Liver (tissue), 9 donors: ENCODE results near the gene COX7A2. TPM values are rescaled to one million over a fixed set of nuclear protein-coding genes. Genes with fewer than 3 reads are reported as not detected.

Experiments used
- DNase-seq: peaks from one replicate; pipeline ENCODE4 v3.0.0-alpha.2; 2017; ENCODE audit warnings: low spot score
- H3K27ac ChIP-seq, 2 donors: one replicate each; pipeline ENCODE4 v1.7.0; 2013; ENCODE audit warnings: inconsistent platforms in 2 of 2, low read length in 2 of 2, control low read depth in 1 of 2, low read depth in 1 of 2, mild to moderate bottlenecking in 1 of 2
- H3K27me3 ChIP-seq, 4 donors: one replicate each; pipeline versions ENCODE4 v1.6.1 to v1.7.0; 2013; ENCODE audit warnings: low read length in 3 of 4, inconsistent platforms in 1 of 4, mild to moderate bottlenecking in 1 of 4, moderate library complexity in 1 of 4; ENCODE audit not compliant: control insufficient read depth in 4 of 4, insufficient read depth in 4 of 4
- H3K36me3 ChIP-seq, 4 donors: one replicate each; pipeline versions ENCODE4 v1.6.1 to v1.7.0; 2013; ENCODE audit warnings: low read length in 3 of 4, mild to moderate bottlenecking in 3 of 4, low read depth in 1 of 4, moderate library complexity in 1 of 4; ENCODE audit not compliant: control insufficient read depth in 4 of 4, insufficient read depth in 3 of 4
- H3K4me1 ChIP-seq, 4 donors: one replicate each; pipeline versions ENCODE4 v1.6.1 to v1.7.0; 2013; ENCODE audit warnings: low read length in 3 of 4, mild to moderate bottlenecking in 3 of 4, moderate library complexity in 1 of 4; ENCODE audit not compliant: control insufficient read depth in 4 of 4, insufficient read depth in 4 of 4
- H3K4me3 ChIP-seq, 3 donors: one replicate each; pipeline versions ENCODE4 v1.6.1 to v1.7.0; 2013; ENCODE audit warnings: low read length in 3 of 3, control low read depth in 1 of 3, low read depth in 1 of 3, mild to moderate bottlenecking in 1 of 3
- H3K9ac ChIP-seq, 2 donors: one replicate each; pipeline ENCODE4 v1.7.0; 2013; ENCODE audit warnings: low read length in 2 of 2, mild to moderate bottlenecking in 2 of 2, moderate library complexity in 2 of 2, control low read depth in 1 of 2, low read depth in 1 of 2
- H3K9me3 ChIP-seq, 4 donors: one replicate each; pipeline versions ENCODE4 v1.6.1 to v1.7.0; 2013; ENCODE audit warnings: low read length in 3 of 4; ENCODE audit not compliant: control insufficient read depth in 4 of 4
- EGR1 ChIP-seq, 2 donors: IDR thresholded peaks; 2 replicates each; pipeline ENCODE4 v1.6.1; 2016 to 2018; ENCODE audit warnings: antibody characterized with exemption in 2 of 2, low read depth in 2 of 2
- FOXA1 ChIP-seq: IDR thresholded peaks from 2 replicates; pipeline ENCODE4 v1.6.1; 2016; ENCODE audit warnings: antibody characterized with exemption
- FOXA2 ChIP-seq: IDR thresholded peaks from 2 replicates; pipeline ENCODE4 v1.6.1; 2016; ENCODE audit warnings: antibody characterized with exemption
- GABPA ChIP-seq, 2 donors: IDR thresholded peaks in 1 of 2; conservative IDR thresholded peaks in 1 of 2; 2 replicates each; pipeline ENCODE4 v1.6.1; 2016; ENCODE audit warnings: antibody characterized with exemption in 2 of 2, mild to moderate bottlenecking in 1 of 2, moderate library complexity in 1 of 2
- HNF4A ChIP-seq, 2 donors: conservative IDR thresholded peaks; 2 replicates each; pipeline ENCODE4 v1.6.1; 2016; ENCODE audit warnings: antibody characterized with exemption in 2 of 2, mild to moderate bottlenecking in 2 of 2
- HNF4G ChIP-seq: IDR thresholded peaks from 2 replicates; pipeline ENCODE4 v1.6.1; 2016; ENCODE audit warnings: antibody characterized with exemption
- JUND ChIP-seq, 2 donors: IDR thresholded peaks; 2 replicates each; pipeline ENCODE4 v1.6.1; 2016; ENCODE audit warnings: antibody characterized with exemption in 2 of 2
- NR2F2 ChIP-seq: IDR thresholded peaks from 2 replicates; pipeline ENCODE4 v1.6.1; 2016; ENCODE audit warnings: antibody characterized with exemption
- RAD21 ChIP-seq, 2 donors: IDR thresholded peaks; 2 replicates each; pipeline ENCODE4 v1.6.1; 2016; ENCODE audit warnings: antibody characterized with exemption in 2 of 2, mild to moderate bottlenecking in 2 of 2
- RXRA ChIP-seq, 2 donors: IDR thresholded peaks; 2 replicates each; pipeline ENCODE4 v1.6.1; 2017 to 2018; ENCODE audit warnings: antibody characterized with exemption in 2 of 2, mild to moderate bottlenecking in 1 of 2
- SP1 ChIP-seq: IDR thresholded peaks from 2 replicates; pipeline ENCODE4 v1.6.1; 2018; ENCODE audit warnings: antibody characterized with exemption, mild to moderate bottlenecking
- TAF1 ChIP-seq: conservative IDR thresholded peaks from 2 replicates; pipeline ENCODE4 v1.6.1; 2016; ENCODE audit warnings: antibody characterized with exemption, mild to moderate bottlenecking
- YY1 ChIP-seq: IDR thresholded peaks from 2 replicates; pipeline ENCODE4 v1.6.1; 2016; ENCODE audit warnings: antibody characterized with exemption, mild to moderate bottlenecking
- WGBS: extraction: QIAGEN DNeasy Blood & Tissue Kit; methylation state at CpG from one replicate; pipeline ENCODE4 v1.1.7; 2013; 5-methylcytosine and 5-hydroxymethylcytosine counted together
- polyA plus RNA-seq, 2 donors: library from polyadenylated mRNA; stranded (reverse) in 1 of 2; unstranded in 1 of 2; fragments of 200-250 nt in 1 of 2; fragments of >200 nt in 1 of 2; fragmentation: Nextera tagmentation in 1 of 2; extraction: Ambion mirVana in 1 of 2; gene quantifications; one replicate each; pipeline versions ENCODE4 v1.2.1 to v1.2.3, GENCODE V29; 2013 to 2015
- total RNA-seq, 2 donors: library from RNA; depleted of rRNA; stranded (reverse); fragments of >200 nt; gene quantifications; one replicate each; pipeline ENCODE4 v1.2.3, GENCODE V29; 2014
- TF ChIP-seq, protein P1 (sequence below): IDR thresholded peaks from 2 replicates; pipeline ENCODE4 v1.6.1; 2016; ENCODE audit warnings: antibody characterized with exemption, mild to moderate bottlenecking
- TF ChIP-seq, protein P2 (sequence below): IDR thresholded peaks from 2 replicates; pipeline ENCODE4 v1.6.1; 2016; ENCODE audit warnings: antibody characterized with exemption
- TF ChIP-seq, protein P3 (sequence below): IDR thresholded peaks from 2 replicates; pipeline ENCODE4 v1.6.1; 2016; ENCODE audit warnings: antibody characterized with exemption
- TF ChIP-seq, protein P4 (sequence below): fragments of 150-350 bp; IDR thresholded peaks from 2 replicates; pipeline ENCODE4 v1.5.1; 2017; ENCODE audit warnings: improper control_type of control experiment, low read depth, low read length; ENCODE audit not compliant: missing input control
- TF ChIP-seq, protein P5 (sequence below): IDR thresholded peaks from 2 replicates; pipeline ENCODE4 v1.6.1; 2016; ENCODE audit warnings: antibody characterized with exemption
- donor health status: healthy.
- donor health status: healthy.
- donor health status: healthy.
- donor health status: healthy.
- donor health status: healthy.

Gene COX7A2
- total and polyA plus RNA-seq, 4 donors: 69.8 to 583 (median 289) TPM

DNA sequence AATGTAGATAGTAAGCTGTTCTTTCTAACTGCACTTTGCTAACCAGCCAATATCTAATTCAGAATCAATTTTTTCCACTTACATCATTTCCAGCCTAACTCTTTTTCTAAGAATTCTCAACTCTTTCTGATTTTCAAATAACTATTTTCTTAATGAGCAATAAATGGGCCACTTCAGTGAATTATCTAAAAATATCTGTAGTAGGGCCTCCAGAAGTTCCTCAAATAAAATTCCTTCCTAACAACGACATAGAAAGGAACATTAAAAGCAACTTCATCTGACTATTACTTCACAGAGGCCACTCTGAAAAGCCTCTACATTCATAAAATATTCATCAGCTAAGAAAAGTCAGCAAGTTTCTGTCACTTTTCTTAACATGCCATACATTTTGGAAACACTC is 42.6 kb downstream of the COX7A2 start:
- Histone ChIP-seq H3K9ac (no peak overlapping the region), H3K9me3 (no peaks in the 10 kb centered on the region), H3K36me3 (no peaks in the 10 kb centered on the region), H3K27ac (no peak overlapping the region), H3K27me3 (peaks cover 0 to 19% (median 8%) of the 10 kb centered on the region in 4 donors), H3K4me1 (peaks cover 7 to 24% (median 16%) of the 10 kb centered on the region in 4 donors), H3K4me3 (no peak overlapping the region)
- 14% methylated on average over 1 of the region's 1 CpG for WGBS
- TF ChIP-seq NR2F2: no peak
- no peak for TF ChIP-seq RXRA (IDR thresholded peaks at IDR 0.05)
- TF ChIP-seq, protein P1, sequence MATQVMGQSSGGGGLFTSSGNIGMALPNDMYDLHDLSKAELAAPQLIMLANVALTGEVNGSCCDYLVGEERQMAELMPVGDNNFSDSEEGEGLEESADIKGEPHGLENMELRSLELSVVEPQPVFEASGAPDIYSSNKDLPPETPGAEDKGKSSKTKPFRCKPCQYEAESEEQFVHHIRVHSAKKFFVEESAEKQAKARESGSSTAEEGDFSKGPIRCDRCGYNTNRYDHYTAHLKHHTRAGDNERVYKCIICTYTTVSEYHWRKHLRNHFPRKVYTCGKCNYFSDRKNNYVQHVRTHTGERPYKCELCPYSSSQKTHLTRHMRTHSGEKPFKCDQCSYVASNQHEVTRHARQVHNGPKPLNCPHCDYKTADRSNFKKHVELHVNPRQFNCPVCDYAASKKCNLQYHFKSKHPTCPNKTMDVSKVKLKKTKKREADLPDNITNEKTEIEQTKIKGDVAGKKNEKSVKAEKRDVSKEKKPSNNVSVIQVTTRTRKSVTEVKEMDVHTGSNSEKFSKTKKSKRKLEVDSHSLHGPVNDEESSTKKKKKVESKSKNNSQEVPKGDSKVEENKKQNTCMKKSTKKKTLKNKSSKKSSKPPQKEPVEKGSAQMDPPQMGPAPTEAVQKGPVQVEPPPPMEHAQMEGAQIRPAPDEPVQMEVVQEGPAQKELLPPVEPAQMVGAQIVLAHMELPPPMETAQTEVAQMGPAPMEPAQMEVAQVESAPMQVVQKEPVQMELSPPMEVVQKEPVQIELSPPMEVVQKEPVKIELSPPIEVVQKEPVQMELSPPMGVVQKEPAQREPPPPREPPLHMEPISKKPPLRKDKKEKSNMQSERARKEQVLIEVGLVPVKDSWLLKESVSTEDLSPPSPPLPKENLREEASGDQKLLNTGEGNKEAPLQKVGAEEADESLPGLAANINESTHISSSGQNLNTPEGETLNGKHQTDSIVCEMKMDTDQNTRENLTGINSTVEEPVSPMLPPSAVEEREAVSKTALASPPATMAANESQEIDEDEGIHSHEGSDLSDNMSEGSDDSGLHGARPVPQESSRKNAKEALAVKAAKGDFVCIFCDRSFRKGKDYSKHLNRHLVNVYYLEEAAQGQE: no peak
- TF ChIP-seq, protein P2, sequence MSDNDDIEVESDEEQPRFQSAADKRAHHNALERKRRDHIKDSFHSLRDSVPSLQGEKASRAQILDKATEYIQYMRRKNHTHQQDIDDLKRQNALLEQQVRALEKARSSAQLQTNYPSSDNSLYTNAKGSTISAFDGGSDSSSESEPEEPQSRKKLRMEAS: no peak
- TF ChIP-seq FOXA2: no peak
- TF ChIP-seq TAF1: no peak
- no peak for TF ChIP-seq RAD21 (IDR thresholded peaks at IDR 0.05)
- TF ChIP-seq, protein P3, sequence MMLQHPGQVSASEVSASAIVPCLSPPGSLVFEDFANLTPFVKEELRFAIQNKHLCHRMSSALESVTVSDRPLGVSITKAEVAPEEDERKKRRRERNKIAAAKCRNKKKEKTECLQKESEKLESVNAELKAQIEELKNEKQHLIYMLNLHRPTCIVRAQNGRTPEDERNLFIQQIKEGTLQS: no peak
- no peak for TF ChIP-seq FOXA1
- TF ChIP-seq SP1: no peak
- TF ChIP-seq HNF4G: no peak
- TF ChIP-seq, protein P4, sequence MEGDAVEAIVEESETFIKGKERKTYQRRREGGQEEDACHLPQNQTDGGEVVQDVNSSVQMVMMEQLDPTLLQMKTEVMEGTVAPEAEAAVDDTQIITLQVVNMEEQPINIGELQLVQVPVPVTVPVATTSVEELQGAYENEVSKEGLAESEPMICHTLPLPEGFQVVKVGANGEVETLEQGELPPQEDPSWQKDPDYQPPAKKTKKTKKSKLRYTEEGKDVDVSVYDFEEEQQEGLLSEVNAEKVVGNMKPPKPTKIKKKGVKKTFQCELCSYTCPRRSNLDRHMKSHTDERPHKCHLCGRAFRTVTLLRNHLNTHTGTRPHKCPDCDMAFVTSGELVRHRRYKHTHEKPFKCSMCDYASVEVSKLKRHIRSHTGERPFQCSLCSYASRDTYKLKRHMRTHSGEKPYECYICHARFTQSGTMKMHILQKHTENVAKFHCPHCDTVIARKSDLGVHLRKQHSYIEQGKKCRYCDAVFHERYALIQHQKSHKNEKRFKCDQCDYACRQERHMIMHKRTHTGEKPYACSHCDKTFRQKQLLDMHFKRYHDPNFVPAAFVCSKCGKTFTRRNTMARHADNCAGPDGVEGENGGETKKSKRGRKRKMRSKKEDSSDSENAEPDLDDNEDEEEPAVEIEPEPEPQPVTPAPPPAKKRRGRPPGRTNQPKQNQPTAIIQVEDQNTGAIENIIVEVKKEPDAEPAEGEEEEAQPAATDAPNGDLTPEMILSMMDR: no peak
- TF ChIP-seq, protein P5, sequence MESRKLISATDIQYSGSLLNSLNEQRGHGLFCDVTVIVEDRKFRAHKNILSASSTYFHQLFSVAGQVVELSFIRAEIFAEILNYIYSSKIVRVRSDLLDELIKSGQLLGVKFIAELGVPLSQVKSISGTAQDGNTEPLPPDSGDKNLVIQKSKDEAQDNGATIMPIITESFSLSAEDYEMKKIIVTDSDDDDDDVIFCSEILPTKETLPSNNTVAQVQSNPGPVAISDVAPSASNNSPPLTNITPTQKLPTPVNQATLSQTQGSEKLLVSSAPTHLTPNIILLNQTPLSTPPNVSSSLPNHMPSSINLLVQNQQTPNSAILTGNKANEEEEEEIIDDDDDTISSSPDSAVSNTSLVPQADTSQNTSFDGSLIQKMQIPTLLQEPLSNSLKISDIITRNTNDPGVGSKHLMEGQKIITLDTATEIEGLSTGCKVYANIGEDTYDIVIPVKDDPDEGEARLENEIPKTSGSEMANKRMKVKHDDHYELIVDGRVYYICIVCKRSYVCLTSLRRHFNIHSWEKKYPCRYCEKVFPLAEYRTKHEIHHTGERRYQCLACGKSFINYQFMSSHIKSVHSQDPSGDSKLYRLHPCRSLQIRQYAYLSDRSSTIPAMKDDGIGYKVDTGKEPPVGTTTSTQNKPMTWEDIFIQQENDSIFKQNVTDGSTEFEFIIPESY: no peak
- TF ChIP-seq EGR1 (IDR thresholded peaks at IDR 0.05; ENCODE audit: low read depth in 2 of 2): no peak
- TF ChIP-seq GABPA (IDR thresholded peaks at IDR 0.05 in 1 of 2, conservative IDR thresholded peaks at IDR 0.05 in 1 of 2): no peak
- TF ChIP-seq YY1: no peak
- TF ChIP-seq JUND (IDR thresholded peaks at IDR 0.05): no peak
- TF ChIP-seq HNF4A (conservative IDR thresholded peaks at IDR 0.05): no peak
- no peak for DNase-seq
